ENCODE data around the gene PTCH2. TPM values are rescaled to one million over a fixed set of nuclear protein-coding genes. Genes with fewer than 3 reads are reported as not detected.

Gene PTCH2
- total and polyA plus RNA-seq, 2 of the 13 experiments (the other 11 are each of a cell fraction or from before 2014, with no cell fraction given), result 0.60 to 1.5 TPM

DNA sequence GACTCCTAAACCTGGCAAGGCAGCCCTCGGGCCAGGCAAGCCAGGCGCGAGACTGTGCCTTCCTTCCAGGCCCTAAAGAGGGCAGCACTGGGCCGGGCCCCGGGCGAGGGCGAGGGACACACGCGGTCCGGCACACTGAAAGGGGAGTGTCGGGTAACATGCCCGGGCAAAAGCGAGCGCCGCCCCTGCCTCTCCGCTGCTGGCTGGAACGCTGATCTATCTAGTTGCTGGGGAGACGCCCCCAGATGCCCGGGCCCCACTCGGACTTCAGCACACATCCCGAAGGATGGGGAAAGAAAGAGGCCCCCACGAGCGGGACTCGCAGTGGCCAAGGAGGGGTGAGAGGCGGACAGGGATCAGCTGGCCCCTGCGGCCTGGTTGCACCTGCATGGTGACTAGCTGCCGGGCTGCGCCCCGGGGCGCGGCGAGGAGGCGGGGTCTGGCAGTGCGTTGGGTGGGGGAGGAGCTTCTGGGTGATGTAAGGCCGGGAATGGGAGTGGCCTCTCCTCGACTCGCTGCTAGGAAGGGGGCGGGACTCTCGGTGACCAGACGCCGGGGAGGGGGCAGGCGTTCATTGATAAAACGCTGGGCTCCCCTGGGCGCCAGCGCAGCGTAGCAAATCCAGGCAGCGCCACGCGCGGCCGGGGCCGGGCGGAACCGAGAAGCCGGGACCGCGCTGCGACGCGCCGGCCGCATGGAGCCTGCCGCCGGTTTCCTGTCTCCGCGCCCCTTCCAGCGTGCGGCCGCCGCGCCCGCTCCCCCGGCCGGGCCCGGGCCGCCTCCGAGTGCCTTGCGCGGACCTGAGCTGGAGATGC, 43.1 kb downstream of the PTCH2 start, which contains the start of gene PLK3 (continued):
- TF ChIP-seq, protein P1, sequence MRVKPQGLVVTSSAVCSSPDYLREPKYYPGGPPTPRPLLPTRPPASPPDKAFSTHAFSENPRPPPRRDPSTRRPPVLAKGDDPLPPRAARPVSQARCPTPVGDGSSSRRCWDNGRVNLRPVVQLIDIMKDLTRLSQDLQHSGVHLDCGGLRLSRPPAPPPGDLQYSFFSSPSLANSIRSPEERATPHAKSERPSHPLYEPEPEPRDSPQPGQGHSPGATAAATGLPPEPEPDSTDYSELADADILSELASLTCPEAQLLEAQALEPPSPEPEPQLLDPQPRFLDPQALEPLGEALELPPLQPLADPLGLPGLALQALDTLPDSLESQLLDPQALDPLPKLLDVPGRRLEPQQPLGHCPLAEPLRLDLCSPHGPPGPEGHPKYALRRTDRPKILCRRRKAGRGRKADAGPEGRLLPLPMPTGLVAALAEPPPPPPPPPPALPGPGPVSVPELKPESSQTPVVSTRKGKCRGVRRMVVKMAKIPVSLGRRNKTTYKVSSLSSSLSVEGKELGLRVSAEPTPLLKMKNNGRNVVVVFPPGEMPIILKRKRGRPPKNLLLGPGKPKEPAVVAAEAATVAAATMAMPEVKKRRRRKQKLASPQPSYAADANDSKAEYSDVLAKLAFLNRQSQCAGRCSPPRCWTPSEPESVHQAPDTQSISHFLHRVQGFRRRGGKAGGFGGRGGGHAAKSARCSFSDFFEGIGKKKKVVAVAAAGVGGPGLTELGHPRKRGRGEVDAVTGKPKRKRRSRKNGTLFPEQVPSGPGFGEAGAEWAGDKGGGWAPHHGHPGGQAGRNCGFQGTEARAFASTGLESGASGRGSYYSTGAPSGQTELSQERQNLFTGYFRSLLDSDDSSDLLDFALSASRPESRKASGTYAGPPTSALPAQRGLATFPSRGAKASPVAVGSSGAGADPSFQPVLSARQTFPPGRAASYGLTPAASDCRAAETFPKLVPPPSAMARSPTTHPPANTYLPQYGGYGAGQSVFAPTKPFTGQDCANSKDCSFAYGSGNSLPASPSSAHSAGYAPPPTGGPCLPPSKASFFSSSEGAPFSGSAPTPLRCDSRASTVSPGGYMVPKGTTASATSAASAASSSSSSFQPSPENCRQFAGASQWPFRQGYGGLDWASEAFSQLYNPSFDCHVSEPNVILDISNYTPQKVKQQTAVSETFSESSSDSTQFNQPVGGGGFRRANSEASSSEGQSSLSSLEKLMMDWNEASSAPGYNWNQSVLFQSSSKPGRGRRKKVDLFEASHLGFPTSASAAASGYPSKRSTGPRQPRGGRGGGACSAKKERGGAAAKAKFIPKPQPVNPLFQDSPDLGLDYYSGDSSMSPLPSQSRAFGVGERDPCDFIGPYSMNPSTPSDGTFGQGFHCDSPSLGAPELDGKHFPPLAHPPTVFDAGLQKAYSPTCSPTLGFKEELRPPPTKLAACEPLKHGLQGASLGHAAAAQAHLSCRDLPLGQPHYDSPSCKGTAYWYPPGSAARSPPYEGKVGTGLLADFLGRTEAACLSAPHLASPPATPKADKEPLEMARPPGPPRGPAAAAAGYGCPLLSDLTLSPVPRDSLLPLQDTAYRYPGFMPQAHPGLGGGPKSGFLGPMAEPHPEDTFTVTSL (CRISPR knock-in tag; IDR thresholded peaks at IDR 0.05; ENCODE audit: borderline replicate concordance), result peak; percentile 75; the same call in 1 of the 2 replicates
- TF ChIP-seq ZNF460 (CRISPR knock-in tag; IDR thresholded peaks at IDR 0.05; ENCODE audit: borderline replicate concordance), result peak; percentile 43; the same call in 1 of the 2 replicates
- no peak for TF ChIP-seq CHD4 (IDR thresholded peaks at IDR 0.05; ENCODE audit: borderline replicate concordance, low read length)
- TF ChIP-seq, protein P2, sequence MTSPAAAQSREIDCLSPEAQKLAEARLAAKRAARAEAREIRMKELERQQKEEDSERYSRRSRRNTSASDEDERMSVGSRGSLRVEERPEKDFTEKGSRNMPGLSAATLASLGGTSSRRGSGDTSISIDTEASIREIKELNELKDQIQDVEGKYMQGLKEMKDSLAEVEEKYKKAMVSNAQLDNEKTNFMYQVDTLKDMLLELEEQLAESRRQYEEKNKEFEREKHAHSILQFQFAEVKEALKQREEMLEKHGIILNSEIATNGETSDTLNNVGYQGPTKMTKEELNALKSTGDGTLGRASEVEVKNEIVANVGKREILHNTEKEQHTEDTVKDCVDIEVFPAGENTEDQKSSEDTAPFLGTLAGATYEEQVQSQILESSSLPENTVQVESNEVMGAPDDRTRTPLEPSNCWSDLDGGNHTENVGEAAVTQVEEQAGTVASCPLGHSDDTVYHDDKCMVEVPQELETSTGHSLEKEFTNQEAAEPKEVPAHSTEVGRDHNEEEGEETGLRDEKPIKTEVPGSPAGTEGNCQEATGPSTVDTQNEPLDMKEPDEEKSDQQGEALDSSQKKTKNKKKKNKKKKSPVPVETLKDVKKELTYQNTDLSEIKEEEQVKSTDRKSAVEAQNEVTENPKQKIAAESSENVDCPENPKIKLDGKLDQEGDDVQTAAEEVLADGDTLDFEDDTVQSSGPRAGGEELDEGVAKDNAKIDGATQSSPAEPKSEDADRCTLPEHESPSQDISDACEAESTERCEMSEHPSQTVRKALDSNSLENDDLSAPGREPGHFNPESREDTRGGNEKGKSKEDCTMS (CRISPR knock-in tag; conservative IDR thresholded peaks at IDR 0.05), result no peak
- TF ChIP-seq NFKBIZ (CRISPR knock-in tag; IDR thresholded peaks at IDR 0.05), result no peak
- TF ChIP-seq, protein P3, sequence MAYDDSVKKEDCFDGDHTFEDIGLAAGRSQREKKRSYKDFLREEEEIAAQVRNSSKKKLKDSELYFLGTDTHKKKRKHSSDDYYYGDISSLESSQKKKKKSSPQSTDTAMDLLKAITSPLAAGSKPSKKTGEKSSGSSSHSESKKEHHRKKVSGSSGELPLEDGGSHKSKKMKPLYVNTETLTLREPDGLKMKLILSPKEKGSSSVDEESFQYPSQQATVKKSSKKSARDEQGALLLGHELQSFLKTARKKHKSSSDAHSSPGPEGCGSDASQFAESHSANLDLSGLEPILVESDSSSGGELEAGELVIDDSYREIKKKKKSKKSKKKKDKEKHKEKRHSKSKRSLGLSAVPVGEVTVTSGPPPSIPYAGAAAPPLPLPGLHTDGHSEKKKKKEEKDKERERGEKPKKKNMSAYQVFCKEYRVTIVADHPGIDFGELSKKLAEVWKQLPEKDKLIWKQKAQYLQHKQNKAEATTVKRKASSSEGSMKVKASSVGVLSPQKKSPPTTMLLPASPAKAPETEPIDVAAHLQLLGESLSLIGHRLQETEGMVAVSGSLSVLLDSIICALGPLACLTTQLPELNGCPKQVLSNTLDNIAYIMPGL (CRISPR knock-in tag; IDR thresholded peaks at IDR 0.05; ENCODE audit: borderline replicate concordance in 1 of 2, low read depth in 1 of 2), result peak; percentile 94
- TF ChIP-seq MTF1 (CRISPR knock-in tag; IDR thresholded peaks at IDR 0.05), result no peak
- no peak for TF ChIP-seq NFATC3 (CRISPR knock-in tag; IDR thresholded peaks at IDR 0.05)
- TF ChIP-seq MLLT10 (CRISPR knock-in tag; IDR thresholded peaks at IDR 0.05), result no peak
- peak; percentile 81 for TF ChIP-seq SALL1 (CRISPR knock-in tag; IDR thresholded peaks at IDR 0.05)
- no peak; the same call in 1 of the 2 replicates for TF ChIP-seq ZMAT3 (CRISPR knock-in tag; conservative IDR thresholded peaks at IDR 0.05)
- TF ChIP-seq TRIM24 (CRISPR knock-in tag; IDR thresholded peaks at IDR 0.05), result no peak
- no peak; the same call in 1 of the 2 replicates for TF ChIP-seq ZNF776 (CRISPR knock-in tag; IDR thresholded peaks at IDR 0.05)
- peak; percentile 96 for TF ChIP-seq FOXC1 (CRISPR knock-in tag; IDR thresholded peaks at IDR 0.05; ENCODE audit: borderline replicate concordance)
- TF ChIP-seq ARID2 (CRISPR knock-in tag; IDR thresholded peaks at IDR 0.05; ENCODE audit: borderline replicate concordance), result no peak
- 0 out of 2 replicates have a peak, but pooled peaks have one; percentile 32 for TF ChIP-seq SMAD3 (CRISPR knock-in tag; IDR thresholded peaks at IDR 0.05)
- TF ChIP-seq ZNF615 (CRISPR knock-in tag; IDR thresholded peaks at IDR 0.05; ENCODE audit: borderline replicate concordance), result peak; percentile 78; the same call in 1 of the 2 replicates
- TF ChIP-seq, protein P4, sequence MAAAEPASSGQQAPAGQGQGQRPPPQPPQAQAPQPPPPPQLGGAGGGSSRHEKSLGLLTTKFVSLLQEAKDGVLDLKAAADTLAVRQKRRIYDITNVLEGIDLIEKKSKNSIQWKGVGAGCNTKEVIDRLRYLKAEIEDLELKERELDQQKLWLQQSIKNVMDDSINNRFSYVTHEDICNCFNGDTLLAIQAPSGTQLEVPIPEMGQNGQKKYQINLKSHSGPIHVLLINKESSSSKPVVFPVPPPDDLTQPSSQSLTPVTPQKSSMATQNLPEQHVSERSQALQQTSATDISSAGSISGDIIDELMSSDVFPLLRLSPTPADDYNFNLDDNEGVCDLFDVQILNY (CRISPR knock-in tag; conservative IDR thresholded peaks at IDR 0.05), result no peak; the same call in 1 of the 2 replicates

Measured in HepG2 (cell line).